Tongue (tissue), 2 donors: ENCODE measurements around the gene RTP3. TPM values are rescaled to one million over a fixed set of nuclear protein-coding genes. Genes with fewer than 3 reads are reported as not detected.
"Not testable (repeated sequence)": the region's sequence is repeated elsewhere in the genome, so short reads cannot be mapped to it uniquely, and the experiment has no call there.

Experiments used
- DNase-seq: peaks from one replicate; pipeline ENCODE4 v3.0.0-alpha.2; 2015
- total RNA-seq: library from RNA; depleted of rRNA; stranded (reverse); fragments of >200 nt; gene quantifications from one replicate; pipeline ENCODE4 v1.2.3, GENCODE V29; 2014

Gene RTP3
- total RNA-seq, 1 donor from 2014 or later: not detected

DNA sequence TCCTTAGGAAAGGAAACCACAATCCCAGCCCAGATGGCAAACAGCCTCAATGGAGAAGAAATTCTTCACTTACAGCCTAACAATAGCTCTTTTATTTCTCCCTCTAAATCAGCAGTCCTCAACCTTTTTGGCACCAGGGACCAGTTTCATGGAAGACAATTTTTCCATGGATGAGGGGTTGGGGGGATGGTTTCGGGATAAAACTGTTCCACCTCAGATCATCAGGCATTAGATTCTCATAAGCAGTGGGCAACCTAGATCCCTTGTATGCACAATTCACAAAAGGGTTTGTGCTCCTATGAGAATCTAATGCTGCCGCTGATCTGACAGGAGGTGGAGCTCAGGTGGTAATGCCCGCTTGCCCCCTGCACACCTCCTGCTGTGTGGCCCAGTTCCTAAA is 50.8 kb downstream of the RTP3 start:
- not testable (repeated sequence) for DNase-seq

DNA sequence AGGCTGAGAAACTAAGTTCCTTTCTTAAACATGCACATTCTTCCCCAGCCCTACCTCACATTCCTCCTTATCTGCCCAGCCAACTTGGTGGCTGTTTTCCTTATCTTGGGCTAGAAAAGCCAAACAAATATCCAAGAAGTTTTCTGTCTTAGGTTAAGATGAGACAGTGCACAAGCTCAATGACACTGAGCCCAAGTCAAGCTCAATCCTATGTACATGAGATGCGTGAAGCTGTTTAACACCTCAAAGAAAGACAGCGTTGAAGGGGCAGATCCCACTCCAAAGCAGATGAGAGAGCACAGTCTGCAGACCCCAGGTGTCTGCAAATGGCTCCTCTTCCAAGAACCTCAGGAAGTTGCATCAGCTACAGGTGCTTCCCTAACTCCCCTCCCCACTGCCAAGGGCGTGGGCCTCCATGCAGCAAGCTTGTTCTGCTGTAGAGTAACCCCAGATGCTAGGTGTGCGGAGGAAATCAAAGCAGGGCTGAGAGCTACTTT is 51.7 kb downstream of the RTP3 start:
- DNase-seq: no peak

DNA sequence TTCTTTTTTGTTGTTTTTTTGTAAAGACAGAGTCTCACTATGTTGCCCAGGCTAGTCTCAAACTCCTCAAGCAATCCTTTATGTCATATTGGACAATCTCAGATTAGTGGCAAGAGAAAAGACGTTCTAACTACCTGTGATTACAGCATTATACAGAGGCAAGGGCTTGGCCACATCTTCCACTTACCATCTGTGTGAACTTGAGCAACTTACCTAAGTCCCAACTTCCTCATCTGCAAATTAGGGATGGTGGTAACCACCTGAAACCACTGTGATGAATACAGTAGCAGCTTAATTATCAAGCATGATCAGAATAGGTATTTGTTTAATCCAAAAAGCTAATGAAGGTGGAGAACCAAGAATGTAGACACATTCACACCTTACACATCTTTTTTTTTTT is 52.2 kb downstream of the RTP3 start:
- no peak for DNase-seq

Other genes with a start within 250 kb of the RTP3 start
- gene CCR2, start 143.9 kb upstream of the RTP3 start, total RNA-seq: 1.2 TPM
- gene CCR5, start 127.0 kb upstream of the RTP3 start, total RNA-seq: 0.41 TPM
- 3.7 TPM for gene CCRL2, start 90.7 kb upstream of the RTP3 start, total RNA-seq
- gene LTF, start 33.1 kb upstream of the RTP3 start, total RNA-seq: 13.0 TPM
- 13.0 TPM for gene LRRC2, start 68.3 kb downstream of the RTP3 start, total RNA-seq
- gene FAM240A, start 114.5 kb downstream of the RTP3 start, total RNA-seq: 0.10 TPM
- gene ALS2CL, start 195.7 kb downstream of the RTP3 start, total RNA-seq: 39.8 TPM
- gene TMIE, start 203.4 kb downstream of the RTP3 start, total RNA-seq: not detected
- gene PRSS50, start 219.9 kb downstream of the RTP3 start, total RNA-seq: not detected